HCT116 (cell line): ENCODE measurements around the gene ZFYVE27. TPM values are rescaled to one million over a fixed set of nuclear protein-coding genes. Genes with fewer than 3 reads are reported as not detected.

ENCODE experiments used
- ATAC-seq: fragments of 200-7000 bp; cut with Tn5 transposase; 2 replicates; pipeline ENCODE4 v1.9.1; 2020; ENCODE audit warnings: mild to moderate bottlenecking, moderate library complexity
- BruUV-seq: library from RNA; stranded (reverse); fragments of 400-500 nt; replicated peaks from 2 replicates; lab custom pipeline; 2021; lab: Mats Ljungman, UMichigan
- CTCF ChIA-PET: fragments of 300-600 bp; sonication (Branson Sonifier 250); formaldehyde crosslinking; loops from one replicate; lab custom pipeline; 2021; ENCODE audit warnings: antibody characterized with exemption; lab: Charles Lee
- POLR2A ChIA-PET: fragments of 300-600, 350-600 bp; sonication (Branson Sonifier 250); formaldehyde crosslinking; loops from one replicate; lab custom pipeline; 2021; ENCODE audit warnings: antibody characterized with exemption; lab: Charles Lee
- RAD21 ChIA-PET, 2 experiments: fragments of 300-600 bp; sonication (Branson Sonifier 250); formaldehyde crosslinking; loops; one replicate each; lab custom pipeline; 2023; ENCODE audit warnings: low total read pairs in 2 of 2; ENCODE audit not compliant: uncharacterized antibody in 2 of 2, unreplicated experiment in 2 of 2, low non-redundant PET in 1 of 2; lab: Charles Lee
- DNase-seq: peaks from one replicate; pipeline ENCODE4 v3.0.0-alpha.2; 2010; ENCODE audit warnings: low read depth, low spot score
- H2AFZ ChIP-seq: fragments of 200-600 bp; shearing (Covaris generic), sonication (generic); 2 replicates; pipeline ENCODE4 v1.6.1; 2017; ENCODE audit warnings: low read depth, mixed run types, mixed read lengths, antibody characterized with exemption, low read length; ENCODE audit not compliant: poor library complexity, severe bottlenecking
- H3K27ac ChIP-seq: 2 replicates; pipeline ENCODE4 v1.5.1; 2012; ENCODE audit warnings: low read depth, low read length
- H3K27me3 ChIP-seq: fragments of 200-600 bp; sonication (generic); 2 replicates; pipeline ENCODE4 v1.6.1; 2016; ENCODE audit warnings: mixed run types, low read length, mixed read lengths; ENCODE audit not compliant: insufficient read depth
- H3K36me3 ChIP-seq, 2 experiments: fragments of 200-500 bp in 1 of 2; fragments of 200-600 bp in 1 of 2; sonication (Bioruptor generic) in 1 of 2; sonication (generic) in 1 of 2; 2 replicates each; pipeline versions ENCODE4 v1.5.1 to v1.6.1; 2014 to 2016; ENCODE audit warnings: low read length in 2 of 2, inconsistent platforms in 1 of 2, mixed read lengths in 1 of 2, mixed run types in 1 of 2; ENCODE audit not compliant: insufficient read depth in 2 of 2, control insufficient read depth in 1 of 2
- H3K4me1 ChIP-seq, 2 experiments: fragments of 200-600 bp in 1 of 2; sonication (generic) in 1 of 2; 2 replicates each; pipeline versions ENCODE4 v1.5.1 to v1.6.1; 2012 to 2017; ENCODE audit warnings: low read length in 2 of 2, inconsistent platforms in 1 of 2, mild to moderate bottlenecking in 1 of 2, mixed read lengths in 1 of 2, mixed run types in 1 of 2, moderate library complexity in 1 of 2; ENCODE audit not compliant: insufficient read depth in 2 of 2, control insufficient read depth in 1 of 2
- H3K4me2 ChIP-seq: fragments of 200-600 bp; sonication (generic); 2 replicates; pipeline ENCODE4 v1.6.1; 2017; ENCODE audit warnings: mixed run types, low read length, mixed read lengths
- H3K4me3 ChIP-seq, 2 experiments: fragments of 200-600 bp in 1 of 2; sonication (generic) in 1 of 2; replicated peaks in 1 of 2; 2 replicates each; pipeline ENCODE4 v1.5.1; 2011 to 2016; ENCODE audit warnings: low read length in 2 of 2, control low read depth in 1 of 2, low read depth in 1 of 2, mild to moderate bottlenecking in 1 of 2, mixed read lengths in 1 of 2, mixed run types in 1 of 2
- H3K79me2 ChIP-seq: fragments of 200-600 bp; sonication (generic); 2 replicates; pipeline ENCODE4 v1.6.1; 2017; ENCODE audit warnings: mild to moderate bottlenecking, mixed run types, low read length, moderate library complexity, mixed read lengths; ENCODE audit not compliant: insufficient read depth
- H3K9ac ChIP-seq: fragments of 200-600 bp; sonication (generic); 2 replicates; pipeline ENCODE4 v1.6.1; 2016; ENCODE audit warnings: low read length, mixed read lengths
- H3K9me2 ChIP-seq: fragments of 200-600 bp; sonication (generic), shearing (Covaris generic); 2 replicates; pipeline ENCODE4 v1.6.1; 2017; ENCODE audit warnings: mixed run types, mild to moderate bottlenecking, moderate library complexity; ENCODE audit not compliant: insufficient read depth
- H3K9me3 ChIP-seq, 2 experiments: fragments of 200-500 bp in 1 of 2; fragments of 200-600 bp in 1 of 2; sonication (Bioruptor generic) in 1 of 2; sonication (generic) in 1 of 2; 2 replicates each; pipeline ENCODE4 v1.6.1; 2014 to 2017; ENCODE audit warnings: low read length in 2 of 2, mixed read lengths in 2 of 2, inconsistent platforms in 1 of 2, low read depth in 1 of 2, mild to moderate bottlenecking in 1 of 2, mixed run types in 1 of 2, moderate library complexity in 1 of 2; ENCODE audit not compliant: control insufficient read depth in 1 of 2, insufficient read depth in 1 of 2
- H4K20me1 ChIP-seq: fragments of 200-600 bp; sonication (generic), shearing (Covaris generic); 2 replicates; pipeline ENCODE4 v1.6.1; 2017; ENCODE audit warnings: mixed run types, mild to moderate bottlenecking, moderate library complexity; ENCODE audit not compliant: insufficient read depth
- ATF3 ChIP-seq: IDR thresholded peaks from 2 replicates; pipeline ENCODE4 v1.6.1; 2012
- CBX3 ChIP-seq: IDR thresholded peaks from 2 replicates; pipeline ENCODE4 v1.6.1; 2012; ENCODE audit warnings: low read depth
- CEBPB ChIP-seq: IDR thresholded peaks from 2 replicates; pipeline ENCODE4 v1.6.1; 2012; ENCODE audit warnings: low read depth
- EGR1 ChIP-seq: IDR thresholded peaks from 2 replicates; pipeline ENCODE4 v1.6.1; 2012; ENCODE audit warnings: low read depth
- ELF1 ChIP-seq: IDR thresholded peaks from 2 replicates; pipeline ENCODE4 v1.6.1; 2012; ENCODE audit warnings: low read depth, borderline replicate concordance
- EZH2 ChIP-seq: fragments of 200-600 bp; sonication (generic); IDR thresholded peaks from 2 replicates; pipeline ENCODE4 v1.6.1; 2017; ENCODE audit warnings: antibody characterized with exemption, mixed run types
- FOSL1 ChIP-seq: IDR thresholded peaks from 2 replicates; pipeline ENCODE4 v1.6.1; 2012; ENCODE audit warnings: low read depth
- JUND ChIP-seq: IDR thresholded peaks from 2 replicates; pipeline ENCODE4 v1.6.1; 2012
- MAX ChIP-seq: IDR thresholded peaks from 2 replicates; pipeline ENCODE4 v1.6.1; 2012
- POLR2A ChIP-seq: IDR thresholded peaks from 2 replicates; pipeline ENCODE4 v1.7.0; 2011; ENCODE audit warnings: borderline replicate concordance; ENCODE audit not compliant: insufficient read depth, insufficient read length; ENCODE audit errors: extremely low read depth
- POLR2AphosphoS5 ChIP-seq: IDR thresholded peaks from 2 replicates; pipeline ENCODE4 v1.6.1; 2011; ENCODE audit warnings: mild to moderate bottlenecking, low read depth, low read length, moderate library complexity
- RAD21 ChIP-seq: IDR thresholded peaks from 2 replicates; pipeline ENCODE4 v1.6.1; 2012; ENCODE audit warnings: low read depth, mild to moderate bottlenecking
- SIN3A ChIP-seq: IDR thresholded peaks from 2 replicates; pipeline ENCODE4 v1.6.1; 2012; ENCODE audit warnings: low read depth
- SP1 ChIP-seq: IDR thresholded peaks from 2 replicates; pipeline ENCODE4 v1.6.1; 2012; ENCODE audit warnings: low read depth
- SRF ChIP-seq: IDR thresholded peaks from 2 replicates; pipeline ENCODE4 v1.6.1; 2012; ENCODE audit warnings: low read depth
- YY1 ChIP-seq: IDR thresholded peaks from 2 replicates; pipeline ENCODE4 v1.6.1; 2011; ENCODE audit warnings: low read length, low read depth, moderate library complexity, mild to moderate bottlenecking; ENCODE audit not compliant: insufficient replicate concordance; ENCODE audit errors: extremely low read depth
- ZBTB33 ChIP-seq: IDR thresholded peaks from 2 replicates; pipeline ENCODE4 v1.6.1; 2011; ENCODE audit warnings: mild to moderate bottlenecking, low read length, moderate library complexity; ENCODE audit not compliant: insufficient replicate concordance; ENCODE audit errors: extremely low read depth
- ZFX ChIP-seq: fragments of 450-650 bp; IDR thresholded peaks from 2 replicates; pipeline ENCODE4 v1.6.1; 2017
- ZNF274 ChIP-seq: fragments of 200-500 bp; sonication (Bioruptor generic); IDR thresholded peaks from 2 replicates; pipeline ENCODE4 v1.6.1; 2014; ENCODE audit warnings: mild to moderate bottlenecking, low read depth, low read length, inconsistent platforms
- intact Hi-C: fragments of 100-400 bp; cut with micrococcal nuclease; formaldehyde crosslinking; loops from 2 replicates; pipeline ENCODE4 v1.10.0; 2022
- total RNA-seq: library from RNA; stranded (reverse); gene quantifications from one replicate; pipeline ENCODE4 v1.2.1, GENCODE V29; 2021; ENCODE audit not compliant: unreplicated experiment
- TF ChIP-seq, protein P1 (sequence below): IDR thresholded peaks from 2 replicates; pipeline ENCODE4 v1.6.1; 2012; ENCODE audit warnings: low read depth

ZFYVE27 gene
- total RNA-seq, 1 experiment from 2014 or later: 28.4 TPM

- intact Hi-C loops: no loop called here
- no TSS peak for BruUV-seq
- Histone ChIP-seq H3K27ac (no peak overlapping the region), H3K9ac (no peak overlapping the region), H3K4me2 (no peak overlapping the region), H3K4me3 (no peak overlapping the region), H3K4me1 (no peaks in the 10 kb centered on the region), H4K20me1 (no peaks in the 10 kb centered on the region), H3K79me2 (no peaks in the 10 kb centered on the region), H3K9me3 (no peaks in the 10 kb centered on the region), H3K9me2 (no peaks in the 10 kb centered on the region), H3K27me3 (no peaks in the 10 kb centered on the region), H2AFZ (no peak overlapping the region), H3K36me3 (peaks cover 50 to 61% of the 10 kb centered on the region in 2 experiments)
- TF ChIP-seq SP1: no peak
- TF ChIP-seq FOSL1: no peak
- no peak for TF ChIP-seq CEBPB
- no peak for TF ChIP-seq EGR1
- no peak for TF ChIP-seq CBX3
- TF ChIP-seq SIN3A: no peak
- TF ChIP-seq ZNF274: no peak
- TF ChIP-seq ZFX: no peak
- TF ChIP-seq ELF1: no peak
- TF ChIP-seq JUND: no peak
- TF ChIP-seq POLR2A: no peak
- TF ChIP-seq POLR2AphosphoS5: no peak
- no peak for TF ChIP-seq ZBTB33
- TF ChIP-seq RAD21: no peak
- TF ChIP-seq YY1: no peak
- no peak for TF ChIP-seq EZH2
- no peak for TF ChIP-seq MAX
- no peak for TF ChIP-seq ATF3
- TF ChIP-seq, protein P1, sequence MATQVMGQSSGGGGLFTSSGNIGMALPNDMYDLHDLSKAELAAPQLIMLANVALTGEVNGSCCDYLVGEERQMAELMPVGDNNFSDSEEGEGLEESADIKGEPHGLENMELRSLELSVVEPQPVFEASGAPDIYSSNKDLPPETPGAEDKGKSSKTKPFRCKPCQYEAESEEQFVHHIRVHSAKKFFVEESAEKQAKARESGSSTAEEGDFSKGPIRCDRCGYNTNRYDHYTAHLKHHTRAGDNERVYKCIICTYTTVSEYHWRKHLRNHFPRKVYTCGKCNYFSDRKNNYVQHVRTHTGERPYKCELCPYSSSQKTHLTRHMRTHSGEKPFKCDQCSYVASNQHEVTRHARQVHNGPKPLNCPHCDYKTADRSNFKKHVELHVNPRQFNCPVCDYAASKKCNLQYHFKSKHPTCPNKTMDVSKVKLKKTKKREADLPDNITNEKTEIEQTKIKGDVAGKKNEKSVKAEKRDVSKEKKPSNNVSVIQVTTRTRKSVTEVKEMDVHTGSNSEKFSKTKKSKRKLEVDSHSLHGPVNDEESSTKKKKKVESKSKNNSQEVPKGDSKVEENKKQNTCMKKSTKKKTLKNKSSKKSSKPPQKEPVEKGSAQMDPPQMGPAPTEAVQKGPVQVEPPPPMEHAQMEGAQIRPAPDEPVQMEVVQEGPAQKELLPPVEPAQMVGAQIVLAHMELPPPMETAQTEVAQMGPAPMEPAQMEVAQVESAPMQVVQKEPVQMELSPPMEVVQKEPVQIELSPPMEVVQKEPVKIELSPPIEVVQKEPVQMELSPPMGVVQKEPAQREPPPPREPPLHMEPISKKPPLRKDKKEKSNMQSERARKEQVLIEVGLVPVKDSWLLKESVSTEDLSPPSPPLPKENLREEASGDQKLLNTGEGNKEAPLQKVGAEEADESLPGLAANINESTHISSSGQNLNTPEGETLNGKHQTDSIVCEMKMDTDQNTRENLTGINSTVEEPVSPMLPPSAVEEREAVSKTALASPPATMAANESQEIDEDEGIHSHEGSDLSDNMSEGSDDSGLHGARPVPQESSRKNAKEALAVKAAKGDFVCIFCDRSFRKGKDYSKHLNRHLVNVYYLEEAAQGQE: no peak
- TF ChIP-seq SRF: no peak
- no peak for DNase-seq
- no peak for ATAC-seq
- ChIA-PET CTCF (no interaction called here), RAD21 (no interaction called here), POLR2A (no interaction called here)
Measured at GRCh38 chr10:97752956-97753355, 16.0 kb downstream of the ZFYVE27 start.
